GM23338 (cell line): Measurements from ENCODE around the gene GAPVD1.
"Not testable (repeated sequence)": the region's sequence is repeated elsewhere in the genome, so short reads cannot be mapped to it uniquely, and the experiment has no call there.

Experiments used
- EZH2 ChIP-seq: fragments of 200-600 bp; sonication (generic); IDR thresholded peaks from one replicate; pipeline ENCODE4 v1.8.0; 2017; ENCODE audit warnings: antibody characterized with exemption, mild to moderate bottlenecking, low read depth; ENCODE audit not compliant: unreplicated experiment
- TF ChIP-seq, protein P1 (sequence below), 2 experiments: fragments of 200-600 bp in 1 of 2; sonication (generic) in 1 of 2; conservative IDR thresholded peaks; 2 replicates each; pipeline versions ENCODE4 v1.5.1 to v1.6.1; 2016 to 2017; ENCODE audit warnings: antibody characterized with exemption in 2 of 2, low read depth in 2 of 2, mild to moderate bottlenecking in 2 of 2, moderate library complexity in 1 of 2

- TF ChIP-seq, protein P1, sequence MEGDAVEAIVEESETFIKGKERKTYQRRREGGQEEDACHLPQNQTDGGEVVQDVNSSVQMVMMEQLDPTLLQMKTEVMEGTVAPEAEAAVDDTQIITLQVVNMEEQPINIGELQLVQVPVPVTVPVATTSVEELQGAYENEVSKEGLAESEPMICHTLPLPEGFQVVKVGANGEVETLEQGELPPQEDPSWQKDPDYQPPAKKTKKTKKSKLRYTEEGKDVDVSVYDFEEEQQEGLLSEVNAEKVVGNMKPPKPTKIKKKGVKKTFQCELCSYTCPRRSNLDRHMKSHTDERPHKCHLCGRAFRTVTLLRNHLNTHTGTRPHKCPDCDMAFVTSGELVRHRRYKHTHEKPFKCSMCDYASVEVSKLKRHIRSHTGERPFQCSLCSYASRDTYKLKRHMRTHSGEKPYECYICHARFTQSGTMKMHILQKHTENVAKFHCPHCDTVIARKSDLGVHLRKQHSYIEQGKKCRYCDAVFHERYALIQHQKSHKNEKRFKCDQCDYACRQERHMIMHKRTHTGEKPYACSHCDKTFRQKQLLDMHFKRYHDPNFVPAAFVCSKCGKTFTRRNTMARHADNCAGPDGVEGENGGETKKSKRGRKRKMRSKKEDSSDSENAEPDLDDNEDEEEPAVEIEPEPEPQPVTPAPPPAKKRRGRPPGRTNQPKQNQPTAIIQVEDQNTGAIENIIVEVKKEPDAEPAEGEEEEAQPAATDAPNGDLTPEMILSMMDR (conservative IDR thresholded peaks at IDR 0.05; ENCODE audit: low read depth in 2 of 2), result not testable (repeated sequence)
- TF ChIP-seq EZH2, result not testable (repeated sequence)
These were observed 54.7 kb downstream of the GAPVD1 start for GRCh38 chr9:125316359-125316758.
